A549 (cell line): ENCODE data around the gene SH2D1B. TPM values are rescaled to one million over a fixed set of nuclear protein-coding genes. Genes with fewer than 3 reads are reported as not detected.

ENCODE experiments used
- ATAC-seq, 2 experiments: fragments of 200-7000 bp in 1 of 2; fragments of >200 bp in 1 of 2; cut with Nextera tagmentation in 1 of 2; cut with Tn5 transposase in 1 of 2; 3 replicates each; pipeline versions ENCODE4 v1.8.0 to v1.9.1; 2018 to 2020; ENCODE audit warnings: mild to moderate bottlenecking in 1 of 2, moderate library complexity in 1 of 2
- CTCF ChIA-PET: fragments of 300-600 bp; sonication (Branson Sonifier 250); formaldehyde crosslinking; extraction: SDS; loops from one replicate; lab custom pipeline; 2021; ENCODE audit warnings: antibody characterized with exemption, inconsistent platforms; lab: Yijun Ruan, JAX
- POLR2A ChIA-PET: fragments of 350-600 bp; formaldehyde crosslinking; extraction: SDS; loops from one replicate; lab custom pipeline; 2021; ENCODE audit warnings: antibody characterized with exemption, inconsistent platforms; lab: Yijun Ruan, JAX
- DNase-seq, 2 experiments: peaks; one replicate each; pipeline versions ENCODE4 v3.0.0 to v3.0.0-alpha.2; 2011 to 2016; ENCODE audit warnings: low read depth in 1 of 2, low spot score in 1 of 2
- FAIRE-seq: peaks from 2 replicates; lab custom pipeline; 2011; peaks lifted over from hg19 to GRCh38; lab: Jason Lieb, UNC
- H3K27ac ChIP-seq, 2 experiments: fragments of >200 bp; sonication (Bioruptor Twin); formaldehyde crosslinking; 3 replicates each; pipeline ENCODE4 v1.5.1; 2016 to 2017
- H3K4me1 ChIP-seq: fragments of >200 bp; sonication (Bioruptor Twin); formaldehyde crosslinking; 3 replicates; pipeline ENCODE4 v1.6.1; 2016
- H3K4me2 ChIP-seq: fragments of >200 bp; sonication (Bioruptor Twin); formaldehyde crosslinking; 3 replicates; pipeline ENCODE4 v1.6.1; 2016
- H3K4me3 ChIP-seq: fragments of >200 bp; sonication (Bioruptor Twin); formaldehyde crosslinking; 3 replicates; pipeline ENCODE4 v1.5.1; 2016
- H3K9me3 ChIP-seq: fragments of >200 bp; sonication (Bioruptor Twin); formaldehyde crosslinking; 3 replicates; pipeline ENCODE4 v1.6.1; 2016
- CBX2 ChIP-seq: fragments of 200-600 bp; sonication (generic); IDR thresholded peaks from 2 replicates; pipeline ENCODE4 v1.6.1; 2016; ENCODE audit warnings: low read depth, mild to moderate bottlenecking, borderline replicate concordance
- CBX8 ChIP-seq: fragments of 200-600 bp; sonication (generic); IDR thresholded peaks from 2 replicates; pipeline ENCODE4 v1.6.1; 2016
- CEBPB ChIP-seq, 2 experiments: fragments of >200 bp in 1 of 2; sonication (Bioruptor Twin) in 1 of 2; formaldehyde crosslinking in 1 of 2; IDR thresholded peaks; 2 replicates each; pipeline ENCODE4 v1.6.1; 2012 to 2016
- EHF ChIP-seq: fragments of 250-450 bp; sonication (Bioruptor Pico); IDR thresholded peaks from 2 replicates; pipeline ENCODE4 v1.5.0; 2020; ENCODE audit warnings: mild to moderate bottlenecking
- EHMT2 ChIP-seq: fragments of 200-600 bp; sonication (generic); IDR thresholded peaks from 2 replicates; pipeline ENCODE4 v1.6.1; 2016; ENCODE audit warnings: antibody characterized with exemption, low read depth, mild to moderate bottlenecking, moderate library complexity
- FOSL2 ChIP-seq, 2 experiments: fragments of 450-650 bp in 1 of 2; fragments of >200 bp in 1 of 2; sonication (Bioruptor Twin) in 1 of 2; formaldehyde crosslinking; IDR thresholded peaks; 2 replicates each; pipeline versions ENCODE4 v1.5.0 to v1.6.1; 2016 to 2020; ENCODE audit warnings: mild to moderate bottlenecking in 1 of 2, moderate library complexity in 1 of 2
- HDAC2 ChIP-seq: fragments of 200-600 bp; sonication (generic); IDR thresholded peaks from 2 replicates; pipeline ENCODE4 v1.6.1; 2016
- HOXB13 ChIP-seq: fragments of 250-450 bp; sonication (Bioruptor Pico); IDR thresholded peaks from 2 replicates; pipeline ENCODE4 v1.5.0; 2020; ENCODE audit warnings: low read depth, mild to moderate bottlenecking, moderate library complexity
- MAZ ChIP-seq: fragments of 150-350 bp; IDR thresholded peaks from 2 replicates; pipeline ENCODE4 v1.6.1; 2014; ENCODE audit warnings: antibody characterized with exemption, low read depth, low read length, borderline replicate concordance
- MYC ChIP-seq: IDR thresholded peaks from 2 replicates; pipeline ENCODE4 v1.6.1; 2012; ENCODE audit warnings: mild to moderate bottlenecking, inconsistent platforms, low read length, improper control_type of control experiment, borderline replicate concordance
- NFE2L2 ChIP-seq: fragments of 150-350 bp; conservative IDR thresholded peaks from 2 replicates; pipeline ENCODE4 v1.6.1; 2014; ENCODE audit warnings: low read length
- NR3C1 ChIP-seq: fragments of >200 bp; sonication (Bioruptor Twin); formaldehyde crosslinking; IDR thresholded peaks from 3 replicates; pipeline ENCODE4 v1.6.1; 2017
- POLR2A ChIP-seq: IDR thresholded peaks from 2 replicates; pipeline ENCODE4 v1.6.1; 2012; ENCODE audit warnings: mild to moderate bottlenecking, low read length
- POLR2AphosphoS2 ChIP-seq: conservative IDR thresholded peaks from 2 replicates; pipeline ENCODE4 v1.6.1; 2012; ENCODE audit warnings: low read length, improper control_type of control experiment, inconsistent platforms
- RARB ChIP-seq: fragments of 250-450 bp; sonication (Bioruptor Pico); IDR thresholded peaks from 2 replicates; pipeline ENCODE4 v1.8.0; 2021; ENCODE audit warnings: mild to moderate bottlenecking, moderate library complexity
- RFX5 ChIP-seq: fragments of 450-650 bp; IDR thresholded peaks from 2 replicates; pipeline ENCODE4 v1.7.1; 2014; ENCODE audit warnings: antibody characterized with exemption, mild to moderate bottlenecking, moderate library complexity
- RNF2 ChIP-seq: fragments of 200-600 bp; sonication (generic); IDR thresholded peaks from 2 replicates; pipeline ENCODE4 v1.6.1; 2016; ENCODE audit warnings: low read depth, mild to moderate bottlenecking, antibody characterized with exemption, moderate library complexity, borderline replicate concordance
- SREBF2 ChIP-seq: fragments of 450-650 bp; IDR thresholded peaks from 2 replicates; pipeline ENCODE4 v1.6.1; 2014; ENCODE audit warnings: mild to moderate bottlenecking, moderate library complexity
- ZC3H11A ChIP-seq: fragments of 450-650 bp; IDR thresholded peaks from 2 replicates; pipeline ENCODE4 v1.6.1; 2014; ENCODE audit warnings: antibody characterized with exemption, mild to moderate bottlenecking
- ZSCAN20 ChIP-seq: fragments of 250-450 bp; sonication (Bioruptor Pico); IDR thresholded peaks from 2 replicates; pipeline ENCODE4 v1.8.0; 2022; ENCODE audit warnings: mild to moderate bottlenecking, moderate library complexity
- WGBS: methylation state at CpG from one replicate; pipeline ENCODE4 v1.1.6; 2017; ENCODE audit errors: missing lambda C conversion rate; 5-methylcytosine and 5-hydroxymethylcytosine counted together
- polyA plus RNA-seq, 4 experiments: library from polyadenylated mRNA; depleted of rRNA in 3 of 4; stranded (reverse); fragments of >200 nt; fragmentation: RNase III in 1 of 4; extraction: RNeasy Plus Mini Kit Qiagen cat#74134 plus additional on column Dnase treatment in 1 of 4; gene quantifications; 2 replicates in 3 of 4; 3 replicates in 1 of 4; pipeline ENCODE4 v1.2.3, GENCODE V29; 2011 to 2017
- TF ChIP-seq, protein P1 (sequence below): IDR thresholded peaks from 2 replicates; pipeline ENCODE4 v1.6.1; 2012; ENCODE audit warnings: low read depth, borderline replicate concordance
- TF ChIP-seq, protein P2 (sequence below): fragments of 150-350 bp; IDR thresholded peaks from 2 replicates; pipeline ENCODE4 v1.6.1; 2014; ENCODE audit warnings: low read depth, mild to moderate bottlenecking, low read length
- TF ChIP-seq, protein P3 (sequence below): fragments of 200-600 bp; sonication (generic); IDR thresholded peaks from 2 replicates; pipeline ENCODE4 v1.6.1; 2016; ENCODE audit warnings: antibody characterized with exemption, mild to moderate bottlenecking, moderate library complexity
- TF ChIP-seq, protein P4 (sequence below): fragments of >200 bp; sonication (Bioruptor Twin); formaldehyde crosslinking; IDR thresholded peaks from 3 replicates; pipeline ENCODE4 v1.6.1; 2016
- TF ChIP-seq, protein P5 (sequence below): fragments of 250-450 bp; sonication (Bioruptor Pico); IDR thresholded peaks from 2 replicates; pipeline ENCODE4 v1.5.0; 2021; ENCODE audit warnings: mild to moderate bottlenecking, moderate library complexity, borderline replicate concordance

Gene SH2D1B
- polyA plus RNA-seq, 2 of the 4 experiments (the other 2 are of a cell fraction): 0.04 TPM; not detected in 1

DNA sequence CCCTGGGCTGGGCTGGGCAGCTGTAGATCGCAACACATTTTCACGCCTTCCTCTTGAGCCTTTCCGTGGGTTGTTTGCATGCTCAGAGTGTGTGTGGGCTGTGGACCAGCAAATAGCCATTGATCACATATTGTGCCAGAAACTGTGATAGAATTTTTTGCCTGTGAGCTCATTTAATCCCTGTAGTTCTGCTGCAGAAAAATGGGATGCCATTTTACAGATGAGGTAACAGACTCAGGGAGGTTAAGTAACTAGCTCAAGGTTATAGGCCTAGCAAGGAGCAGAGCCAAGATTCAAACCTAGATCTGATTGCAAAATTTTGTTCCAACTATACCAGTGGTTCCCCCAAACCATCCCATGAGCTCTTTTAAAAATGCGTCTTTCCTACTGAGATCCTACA is 45.8 kb downstream of the SH2D1B start:
- FAIRE-seq: no peak
- no peak overlapping the region for H3K4me2 ChIP-seq
- no peak for DNase-seq
- no peak overlapping the region for H3K27ac ChIP-seq
- no peak for ATAC-seq
- POLR2A ChIA-PET: no interaction called here
- H3K9me3 ChIP-seq: no peaks in the 10 kb centered on the region
- H3K4me3 ChIP-seq: no peak overlapping the region
- CTCF ChIA-PET: interaction anchor here (1.0 to 2.6 kb wide), 3 partner anchors 8 to 25 kb away, joined by 3 to 10 read pairs (median 5); no protein-coding TSS in a partner anchor
- 67% methylated on average over 4 of the region's 4 CpGs for WGBS
- TF ChIP-seq SREBF2 (no peak), MAZ (no peak), EHMT2 (no peak), EHF (CRISPR knock-in tag) (no peak)
- TF ChIP-seq, protein P1, sequence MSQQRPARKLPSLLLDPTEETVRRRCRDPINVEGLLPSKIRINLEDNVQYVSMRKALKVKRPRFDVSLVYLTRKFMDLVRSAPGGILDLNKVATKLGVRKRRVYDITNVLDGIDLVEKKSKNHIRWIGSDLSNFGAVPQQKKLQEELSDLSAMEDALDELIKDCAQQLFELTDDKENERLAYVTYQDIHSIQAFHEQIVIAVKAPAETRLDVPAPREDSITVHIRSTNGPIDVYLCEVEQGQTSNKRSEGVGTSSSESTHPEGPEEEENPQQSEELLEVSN: no peak
- no peaks in the 10 kb centered on the region for H3K4me1 ChIP-seq

DNA sequence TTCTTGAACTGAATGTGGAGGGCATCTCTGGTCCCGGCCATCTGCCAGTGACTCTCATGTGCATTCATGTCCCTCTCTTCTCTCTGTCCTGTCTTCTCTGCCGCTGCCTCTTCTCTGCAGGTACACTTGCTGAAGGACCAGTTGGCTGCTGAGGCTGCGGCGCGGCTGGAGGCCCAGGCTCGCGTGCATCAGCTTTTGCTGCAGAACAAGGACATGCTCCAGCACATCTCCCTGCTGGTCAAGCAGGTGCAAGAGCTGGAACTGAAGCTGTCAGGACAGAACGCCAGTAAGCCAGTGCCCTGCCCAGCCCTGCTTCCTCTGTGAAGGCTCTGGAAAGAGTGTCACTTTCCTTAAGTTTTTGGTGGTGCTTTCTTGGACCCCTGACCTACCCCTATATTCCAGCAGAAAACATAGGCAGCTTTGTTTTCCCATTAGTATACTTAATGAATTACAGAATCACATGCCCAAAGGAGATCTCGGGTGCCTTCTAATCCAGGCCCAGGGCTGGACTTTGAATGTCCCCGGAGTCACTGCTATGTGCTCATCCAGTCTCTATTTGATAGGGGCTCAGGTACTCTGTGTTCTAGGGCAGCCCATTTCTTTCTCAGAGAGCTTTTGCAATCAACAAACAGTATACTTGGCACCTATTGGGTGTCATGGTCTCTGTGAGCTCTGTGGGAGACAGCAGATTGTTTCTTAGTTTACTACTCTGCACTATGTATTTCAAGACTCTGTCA is 46.5 kb downstream of the SH2D1B start:
- TF ChIP-seq EHMT2 (no peak), CBX8 (no peak), HDAC2 (no peak), RNF2 (no peak), NR3C1 (no peak), ZC3H11A (no peak)
- TF ChIP-seq, protein P2, sequence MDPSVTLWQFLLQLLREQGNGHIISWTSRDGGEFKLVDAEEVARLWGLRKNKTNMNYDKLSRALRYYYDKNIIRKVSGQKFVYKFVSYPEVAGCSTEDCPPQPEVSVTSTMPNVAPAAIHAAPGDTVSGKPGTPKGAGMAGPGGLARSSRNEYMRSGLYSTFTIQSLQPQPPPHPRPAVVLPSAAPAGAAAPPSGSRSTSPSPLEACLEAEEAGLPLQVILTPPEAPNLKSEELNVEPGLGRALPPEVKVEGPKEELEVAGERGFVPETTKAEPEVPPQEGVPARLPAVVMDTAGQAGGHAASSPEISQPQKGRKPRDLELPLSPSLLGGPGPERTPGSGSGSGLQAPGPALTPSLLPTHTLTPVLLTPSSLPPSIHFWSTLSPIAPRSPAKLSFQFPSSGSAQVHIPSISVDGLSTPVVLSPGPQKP: no peak
- TF ChIP-seq, protein P3, sequence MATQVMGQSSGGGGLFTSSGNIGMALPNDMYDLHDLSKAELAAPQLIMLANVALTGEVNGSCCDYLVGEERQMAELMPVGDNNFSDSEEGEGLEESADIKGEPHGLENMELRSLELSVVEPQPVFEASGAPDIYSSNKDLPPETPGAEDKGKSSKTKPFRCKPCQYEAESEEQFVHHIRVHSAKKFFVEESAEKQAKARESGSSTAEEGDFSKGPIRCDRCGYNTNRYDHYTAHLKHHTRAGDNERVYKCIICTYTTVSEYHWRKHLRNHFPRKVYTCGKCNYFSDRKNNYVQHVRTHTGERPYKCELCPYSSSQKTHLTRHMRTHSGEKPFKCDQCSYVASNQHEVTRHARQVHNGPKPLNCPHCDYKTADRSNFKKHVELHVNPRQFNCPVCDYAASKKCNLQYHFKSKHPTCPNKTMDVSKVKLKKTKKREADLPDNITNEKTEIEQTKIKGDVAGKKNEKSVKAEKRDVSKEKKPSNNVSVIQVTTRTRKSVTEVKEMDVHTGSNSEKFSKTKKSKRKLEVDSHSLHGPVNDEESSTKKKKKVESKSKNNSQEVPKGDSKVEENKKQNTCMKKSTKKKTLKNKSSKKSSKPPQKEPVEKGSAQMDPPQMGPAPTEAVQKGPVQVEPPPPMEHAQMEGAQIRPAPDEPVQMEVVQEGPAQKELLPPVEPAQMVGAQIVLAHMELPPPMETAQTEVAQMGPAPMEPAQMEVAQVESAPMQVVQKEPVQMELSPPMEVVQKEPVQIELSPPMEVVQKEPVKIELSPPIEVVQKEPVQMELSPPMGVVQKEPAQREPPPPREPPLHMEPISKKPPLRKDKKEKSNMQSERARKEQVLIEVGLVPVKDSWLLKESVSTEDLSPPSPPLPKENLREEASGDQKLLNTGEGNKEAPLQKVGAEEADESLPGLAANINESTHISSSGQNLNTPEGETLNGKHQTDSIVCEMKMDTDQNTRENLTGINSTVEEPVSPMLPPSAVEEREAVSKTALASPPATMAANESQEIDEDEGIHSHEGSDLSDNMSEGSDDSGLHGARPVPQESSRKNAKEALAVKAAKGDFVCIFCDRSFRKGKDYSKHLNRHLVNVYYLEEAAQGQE: no peak
- no peak overlapping the region for H3K27ac ChIP-seq
- DNase-seq (no peak), FAIRE-seq (no peak), ATAC-seq (no peak)
- H3K4me1 ChIP-seq: no peaks in the 10 kb centered on the region
- WGBS: 81% methylated on average over 10 of the region's 10 CpGs
- POLR2A ChIA-PET: no interaction called here
- CTCF ChIA-PET: interaction anchor here (1.0 to 2.6 kb wide), 3 partner anchors 8 to 26 kb away, joined by 3 to 10 read pairs (median 5); no protein-coding TSS in a partner anchor
- no peak overlapping the region for H3K4me2 ChIP-seq
- no peak overlapping the region for H3K4me3 ChIP-seq
- no peaks in the 10 kb centered on the region for H3K9me3 ChIP-seq

DNA sequence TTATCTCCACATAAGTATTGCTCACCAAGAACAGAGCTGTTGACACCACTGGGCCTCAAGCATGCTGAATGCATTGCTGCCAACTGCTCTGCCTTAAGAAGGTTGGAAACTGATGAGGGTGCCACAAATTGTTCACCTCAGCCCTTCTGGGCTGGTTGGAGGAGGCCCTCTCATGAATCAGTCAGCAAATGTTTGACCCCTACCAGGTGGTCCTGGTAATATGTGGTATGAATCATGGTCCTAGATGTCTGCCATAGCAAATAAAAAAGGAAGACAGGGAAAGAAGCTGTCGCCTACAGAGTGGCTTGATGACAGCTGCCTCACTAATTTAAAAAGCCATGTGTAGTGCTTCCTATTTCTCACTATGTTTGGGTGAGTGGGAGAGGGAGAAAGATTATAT is 47.4 kb downstream of the SH2D1B start:
- no peak for ATAC-seq
- 77% methylated on average over 1 of the region's 1 CpG for WGBS
- no peak for TF ChIP-seq HOXB13 (CRISPR knock-in tag)
- no peak for TF ChIP-seq POLR2A
- TF ChIP-seq POLR2AphosphoS2: no peak
- TF ChIP-seq, protein P4, sequence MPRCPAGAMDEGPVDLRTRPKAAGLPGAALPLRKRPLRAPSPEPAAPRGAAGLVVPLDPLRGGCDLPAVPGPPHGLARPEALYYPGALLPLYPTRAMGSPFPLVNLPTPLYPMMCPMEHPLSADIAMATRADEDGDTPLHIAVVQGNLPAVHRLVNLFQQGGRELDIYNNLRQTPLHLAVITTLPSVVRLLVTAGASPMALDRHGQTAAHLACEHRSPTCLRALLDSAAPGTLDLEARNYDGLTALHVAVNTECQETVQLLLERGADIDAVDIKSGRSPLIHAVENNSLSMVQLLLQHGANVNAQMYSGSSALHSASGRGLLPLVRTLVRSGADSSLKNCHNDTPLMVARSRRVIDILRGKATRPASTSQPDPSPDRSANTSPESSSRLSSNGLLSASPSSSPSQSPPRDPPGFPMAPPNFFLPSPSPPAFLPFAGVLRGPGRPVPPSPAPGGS: no peak
- TF ChIP-seq MYC: no peak
- TF ChIP-seq CBX2: no peak
- TF ChIP-seq RARB (CRISPR knock-in tag): no peak
- TF ChIP-seq CEBPB (IDR thresholded peaks at IDR 0.05): no peak
- TF ChIP-seq ZC3H11A: no peak
- TF ChIP-seq ZSCAN20 (CRISPR knock-in tag): no peak
- no peak for TF ChIP-seq NFE2L2
- TF ChIP-seq HDAC2: no peak
- no peak for TF ChIP-seq RFX5
- no peak for TF ChIP-seq FOSL2 (IDR thresholded peaks at IDR 0.05)
- no peak for TF ChIP-seq FOSL2 (CRISPR knock-in tag; IDR thresholded peaks at IDR 0.05)
- TF ChIP-seq, protein P5, sequence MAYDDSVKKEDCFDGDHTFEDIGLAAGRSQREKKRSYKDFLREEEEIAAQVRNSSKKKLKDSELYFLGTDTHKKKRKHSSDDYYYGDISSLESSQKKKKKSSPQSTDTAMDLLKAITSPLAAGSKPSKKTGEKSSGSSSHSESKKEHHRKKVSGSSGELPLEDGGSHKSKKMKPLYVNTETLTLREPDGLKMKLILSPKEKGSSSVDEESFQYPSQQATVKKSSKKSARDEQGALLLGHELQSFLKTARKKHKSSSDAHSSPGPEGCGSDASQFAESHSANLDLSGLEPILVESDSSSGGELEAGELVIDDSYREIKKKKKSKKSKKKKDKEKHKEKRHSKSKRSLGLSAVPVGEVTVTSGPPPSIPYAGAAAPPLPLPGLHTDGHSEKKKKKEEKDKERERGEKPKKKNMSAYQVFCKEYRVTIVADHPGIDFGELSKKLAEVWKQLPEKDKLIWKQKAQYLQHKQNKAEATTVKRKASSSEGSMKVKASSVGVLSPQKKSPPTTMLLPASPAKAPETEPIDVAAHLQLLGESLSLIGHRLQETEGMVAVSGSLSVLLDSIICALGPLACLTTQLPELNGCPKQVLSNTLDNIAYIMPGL (CRISPR knock-in tag): no peak
- TF ChIP-seq, all 56 proteins: peak for 0
- POLR2A ChIA-PET: no interaction called here
- DNase-seq (no peak), FAIRE-seq (no peak)
- no peak overlapping the region for H3K27ac ChIP-seq
- CTCF ChIA-PET: interaction anchor here (1.0 to 2.6 kb wide), 2 partner anchors 11 to 27 kb away, joined by 3 to 10 read pairs; no protein-coding TSS in a partner anchor
- no peak overlapping the region for H3K4me3 ChIP-seq
- no peak overlapping the region for H3K4me2 ChIP-seq
- no peaks in the 10 kb centered on the region for H3K4me1 ChIP-seq
- H3K9me3 ChIP-seq: no peaks in the 10 kb centered on the region
